DND-41 (cell line): ENCODE data around the gene KLHL1.

ENCODE experiments used
- ATAC-seq: fragments of 200-7000 bp; cut with Tn5 transposase; 3 replicates; pipeline ENCODE4 v1.9.1; 2021; ENCODE audit warnings: low read depth; ENCODE audit not compliant: insufficient read depth
- DNase-seq: peaks from one replicate; pipeline ENCODE4 v3.0.0-alpha.2; 2020
- H2AFZ ChIP-seq: 2 replicates; pipeline ENCODE4 v1.6.0; 2012; ENCODE audit warnings: low read depth, low read length
- H3K27ac ChIP-seq: 2 replicates; pipeline ENCODE4 v1.5.1; 2012; ENCODE audit warnings: low read length, inconsistent platforms
- H3K27me3 ChIP-seq: fragments of 200-600 bp; sonication (generic); 2 replicates; pipeline ENCODE4 v1.6.0; 2012; ENCODE audit warnings: low read length, mild to moderate bottlenecking, inconsistent platforms; ENCODE audit not compliant: insufficient read depth, poor library complexity
- H3K36me3 ChIP-seq: 2 replicates; pipeline ENCODE4 v1.5.1; 2012; ENCODE audit warnings: low read length, inconsistent platforms; ENCODE audit not compliant: insufficient read depth
- H3K4me1 ChIP-seq: 2 replicates; pipeline ENCODE4 v1.5.1; 2012; ENCODE audit warnings: mild to moderate bottlenecking, low read length; ENCODE audit not compliant: insufficient read depth
- H3K4me2 ChIP-seq: 2 replicates; pipeline ENCODE4 v1.6.0; 2012; ENCODE audit warnings: mild to moderate bottlenecking, moderate library complexity, low read length, inconsistent platforms; ENCODE audit not compliant: insufficient read depth
- H3K4me3 ChIP-seq, 2 experiments: fragments of 200-600 bp in 1 of 2; shearing (Covaris generic) in 1 of 2; 2 replicates each; pipeline ENCODE4 v1.5.1; 2012 to 2016; ENCODE audit warnings: inconsistent platforms in 2 of 2, low read length in 2 of 2, mild to moderate bottlenecking in 2 of 2, low read depth in 1 of 2, moderate library complexity in 1 of 2
- H3K79me2 ChIP-seq: 2 replicates; pipeline ENCODE4 v1.6.0; 2012; ENCODE audit warnings: low read length, inconsistent platforms; ENCODE audit not compliant: insufficient read depth
- H3K9ac ChIP-seq: 2 replicates; pipeline ENCODE4 v1.6.0; 2012; ENCODE audit warnings: low read depth, mild to moderate bottlenecking, inconsistent platforms, low read length, moderate library complexity
- H3K9me3 ChIP-seq: 2 replicates; pipeline ENCODE4 v1.5.1; 2012; ENCODE audit warnings: low read length, moderate library complexity, mild to moderate bottlenecking, inconsistent platforms; ENCODE audit not compliant: insufficient read depth, severe bottlenecking
- H4K20me1 ChIP-seq: 2 replicates; pipeline ENCODE4 v1.6.0; 2012; ENCODE audit warnings: low read length; ENCODE audit not compliant: insufficient read depth
- EZH2 ChIP-seq: IDR thresholded peaks from 3 replicates; pipeline ENCODE4 v1.6.1; 2012; ENCODE audit warnings: borderline replicate concordance, low read depth, mild to moderate bottlenecking, moderate library complexity, low read length, inconsistent platforms; ENCODE audit not compliant: severe bottlenecking
- TF ChIP-seq, protein P1 (sequence below): IDR thresholded peaks from 2 replicates; pipeline ENCODE4 v1.5.1; 2012; ENCODE audit warnings: borderline replicate concordance, low read length, moderate library complexity, mild to moderate bottlenecking; ENCODE audit not compliant: poor library complexity, severe bottlenecking; ENCODE audit errors: extremely low read depth

The KLHL1 gene

DNA sequence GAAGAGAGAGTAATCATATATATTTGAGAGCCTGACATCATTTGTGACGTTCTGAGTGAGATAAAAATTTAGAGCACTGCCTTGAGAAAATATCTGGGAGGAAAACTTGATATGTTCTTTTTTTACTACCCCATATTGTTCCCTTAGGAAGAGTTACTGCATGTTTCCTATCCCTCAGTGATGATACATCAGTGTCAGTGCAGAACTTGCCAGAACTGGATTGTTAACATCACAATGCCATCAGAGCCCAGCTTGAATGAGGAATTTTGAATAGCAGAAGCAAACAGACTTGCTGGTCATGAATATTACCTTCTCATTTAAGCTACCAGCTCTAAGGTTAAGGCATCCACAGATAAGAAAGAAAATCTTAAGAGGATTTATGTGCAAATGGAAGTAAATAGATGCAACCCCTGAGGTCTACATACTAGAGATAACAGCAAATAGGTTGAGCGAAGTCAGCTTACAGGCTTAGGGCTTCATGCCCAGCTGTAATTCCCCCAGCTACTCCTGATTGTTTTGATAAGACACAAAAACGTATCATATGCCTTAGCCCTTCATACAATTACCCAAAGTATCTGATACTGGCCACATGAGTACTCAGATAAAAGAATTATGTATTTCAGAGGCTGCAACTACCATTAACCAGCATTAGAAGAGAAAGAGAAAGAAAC, 314.3 kb downstream of the KLHL1 start:
- Histone ChIP-seq H3K4me1 (no peaks in the 10 kb centered on the region), H3K4me3 (no peak overlapping the region), H3K27me3 (no peaks in the 10 kb centered on the region), H2AFZ (no peak overlapping the region), H3K27ac (no peak overlapping the region), H3K79me2 (no peaks in the 10 kb centered on the region), H4K20me1 (no peaks in the 10 kb centered on the region), H3K9ac (no peak overlapping the region), H3K9me3 (no peaks in the 10 kb centered on the region), H3K4me2 (no peak overlapping the region), H3K36me3 (no peaks in the 10 kb centered on the region)
- no peak for ATAC-seq
- DNase-seq = no peak
- TF ChIP-seq, protein P1, sequence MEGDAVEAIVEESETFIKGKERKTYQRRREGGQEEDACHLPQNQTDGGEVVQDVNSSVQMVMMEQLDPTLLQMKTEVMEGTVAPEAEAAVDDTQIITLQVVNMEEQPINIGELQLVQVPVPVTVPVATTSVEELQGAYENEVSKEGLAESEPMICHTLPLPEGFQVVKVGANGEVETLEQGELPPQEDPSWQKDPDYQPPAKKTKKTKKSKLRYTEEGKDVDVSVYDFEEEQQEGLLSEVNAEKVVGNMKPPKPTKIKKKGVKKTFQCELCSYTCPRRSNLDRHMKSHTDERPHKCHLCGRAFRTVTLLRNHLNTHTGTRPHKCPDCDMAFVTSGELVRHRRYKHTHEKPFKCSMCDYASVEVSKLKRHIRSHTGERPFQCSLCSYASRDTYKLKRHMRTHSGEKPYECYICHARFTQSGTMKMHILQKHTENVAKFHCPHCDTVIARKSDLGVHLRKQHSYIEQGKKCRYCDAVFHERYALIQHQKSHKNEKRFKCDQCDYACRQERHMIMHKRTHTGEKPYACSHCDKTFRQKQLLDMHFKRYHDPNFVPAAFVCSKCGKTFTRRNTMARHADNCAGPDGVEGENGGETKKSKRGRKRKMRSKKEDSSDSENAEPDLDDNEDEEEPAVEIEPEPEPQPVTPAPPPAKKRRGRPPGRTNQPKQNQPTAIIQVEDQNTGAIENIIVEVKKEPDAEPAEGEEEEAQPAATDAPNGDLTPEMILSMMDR = no peak
- TF ChIP-seq EZH2 = no peak

DNA sequence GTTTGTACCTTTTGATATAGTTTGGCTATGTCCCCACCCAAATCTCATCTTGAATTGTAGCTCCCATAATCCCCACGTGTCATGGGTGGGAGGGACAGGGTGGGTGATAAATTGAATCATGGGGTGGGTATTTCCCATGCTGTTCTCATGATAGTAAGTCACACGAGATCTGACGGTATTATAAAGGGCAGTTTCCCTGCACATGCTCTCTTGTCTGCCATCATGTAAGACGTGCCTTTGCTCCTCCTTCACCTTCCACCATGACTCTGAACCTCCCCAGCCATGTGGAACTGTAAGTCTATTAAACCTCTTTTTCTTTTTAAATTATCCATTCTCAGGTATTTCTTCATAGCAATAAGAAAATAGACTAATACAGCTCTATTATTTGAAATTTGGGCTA, 331.3 kb downstream of the KLHL1 start:
- Histone ChIP-seq H3K9me3 (no peaks in the 10 kb centered on the region), H3K36me3 (no peaks in the 10 kb centered on the region), H3K27ac (no peak overlapping the region), H3K4me1 (no peaks in the 10 kb centered on the region), H4K20me1 (no peaks in the 10 kb centered on the region), H3K27me3 (no peaks in the 10 kb centered on the region), H3K9ac (no peak overlapping the region), H3K79me2 (no peaks in the 10 kb centered on the region), H2AFZ (no peak overlapping the region), H3K4me2 (no peak overlapping the region), H3K4me3 (no peak overlapping the region)
- DNase-seq = no peak
- TF ChIP-seq EZH2 = no peak
- TF ChIP-seq, protein P1 = no peak
- ATAC-seq = no peak

DNA sequence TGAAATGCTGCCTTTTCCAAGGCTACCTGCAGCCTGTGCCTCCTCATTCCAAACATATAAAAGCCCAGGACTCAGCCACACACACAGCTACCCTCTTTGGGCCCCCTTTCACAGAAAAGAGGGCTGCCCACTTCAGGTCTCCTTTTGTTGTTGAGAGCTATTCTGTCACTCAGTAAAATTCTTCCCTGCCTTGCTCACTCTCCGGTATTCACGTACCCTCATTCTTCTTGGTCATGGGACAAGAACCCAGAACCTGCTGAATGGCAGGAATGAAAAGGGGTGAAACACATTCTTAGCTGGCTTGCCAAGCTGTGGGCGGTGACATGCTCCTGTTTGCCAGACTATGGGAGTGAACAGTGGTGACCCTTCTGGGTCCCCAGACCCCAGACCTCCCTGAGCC, 338.6 kb downstream of the KLHL1 start:
- no peak overlapping the region for H3K9ac ChIP-seq
- no peaks in the 10 kb centered on the region for H4K20me1 ChIP-seq
- TF ChIP-seq, protein P1 = no peak
- no peak for TF ChIP-seq EZH2
- H3K36me3 ChIP-seq = no peaks in the 10 kb centered on the region
- H3K4me1 ChIP-seq = no peaks in the 10 kb centered on the region
- no peak overlapping the region for H3K27ac ChIP-seq
- H3K79me2 ChIP-seq = no peaks in the 10 kb centered on the region
- H3K9me3 ChIP-seq = no peaks in the 10 kb centered on the region
- ATAC-seq (no peak), DNase-seq (no peak)
- no peaks in the 10 kb centered on the region for H3K27me3 ChIP-seq
- no peak overlapping the region for H3K4me3 ChIP-seq
- H3K4me2 ChIP-seq = no peak overlapping the region
- no peak overlapping the region for H2AFZ ChIP-seq
